Erythroblast (primary cell): ENCODE data around the gene KCNS1.

Source experiments
- GATA1 ChIP-seq: IDR thresholded peaks from 2 replicates; pipeline ENCODE4 v1.6.1; 2011; ENCODE audit warnings: low read depth, mild to moderate bottlenecking, control low read depth, low read length, moderate library complexity
- POLR2A ChIP-seq: IDR thresholded peaks from 2 replicates; pipeline ENCODE4 v1.6.1; 2011; ENCODE audit warnings: mild to moderate bottlenecking, low read length

- TF ChIP-seq POLR2A, result no peak
- TF ChIP-seq GATA1, result no peak
These were observed 42.6 kb downstream of the KCNS1 start for GRCh38 chr20:45058168-45058850.
